Uterus (tissue), 2 donors: Measurements from ENCODE around the gene SLC38A11.
"Not testable (repeated sequence)": the region's sequence is repeated elsewhere in the genome, so short reads cannot be mapped to it uniquely, and the experiment has no call there.

Experiments
- CTCF ChIP-seq, 4 experiments: fragments of 200-600 bp in 2 of 4; fragments of 450-650 bp in 2 of 4; sonication (generic) in 2 of 4; IDR thresholded peaks; one replicate each; pipeline ENCODE4 v1.5.1; 2016 to 2019; ENCODE audit warnings: antibody characterized with exemption in 4 of 4, mild to moderate bottlenecking in 2 of 4, moderate library complexity in 1 of 4
- POLR2A ChIP-seq, 2 donors: fragments of 450-650 bp; IDR thresholded peaks; one replicate each; pipeline ENCODE4 v1.6.1; 2016; ENCODE audit warnings: antibody characterized with exemption in 2 of 2, mild to moderate bottlenecking in 1 of 2, moderate library complexity in 1 of 2

- not testable (repeated sequence) for TF ChIP-seq CTCF, POLR2A (IDR thresholded peaks at IDR 0.05)
These were observed 36.7 kb upstream of the SLC38A11 start for GRCh38 chr2:164992093-164992454.
